H1 (cell line): ENCODE results near the gene NEB. TPM values are rescaled to one million over a fixed set of nuclear protein-coding genes. Genes with fewer than 3 reads are reported as not detected.

Experiments used
- polyA plus RNA-seq, 7 experiments: library from polyadenylated mRNA; depleted of rRNA in 3 of 7; stranded (reverse) in 5 of 7; unstranded in 2 of 7; fragments of >200 nt in 5 of 7; fragments of 200-250 nt in 2 of 7; gene quantifications; 1 replicate in 5 of 7; 2 replicates in 1 of 7; 4 replicates in 1 of 7; pipeline versions ENCODE4 v1.2.1 to v1.2.3, GENCODE V29; 2011 to 2013; ENCODE audit warnings: missing spikeins in 2 of 7, mixed read lengths in 2 of 7
- total RNA-seq: library from RNA; stranded (reverse); fragmentation: NEBNext Ultra II Directional; extraction: Animal tissue kit (Norgen Biotek cat#: 25700); gene quantifications from 2 replicates; pipeline ENCODE4 v1.2.1, GENCODE V29; 2021

The NEB gene
- total and polyA plus RNA-seq, 2 of the 8 experiments (the other 6 are each of a cell fraction or from before 2014, with no cell fraction given) = 1.4 to 2.5 TPM

Other genes starting within 250 kb of the NEB start
- 74.8 and 86.3 TPM in 2 replicates for gene ARL5A, start 93.9 kb upstream of the NEB start, total RNA-seq
- gene ARL5A, start 93.9 kb upstream of the NEB start, polyA plus RNA-seq (2011; rRNA removed) = 12.6 and 14.0 TPM in 2 replicates